BLaER1 treated with 17β-estradiol and CSF1 and Interleukin-3, amounts not matched to agents 10 nM and 100 nM (cell line): ENCODE measurements around the gene CYP27A1.

ENCODE experiments used
- H3K27ac ChIP-seq, 11 experiments: shearing (Covaris generic); formaldehyde crosslinking; 2 replicates each; pipeline ENCODE4 v1.8.1; 2022
- H3K27me3 ChIP-seq, 11 experiments: shearing (Covaris generic); formaldehyde crosslinking; 2 replicates each; pipeline ENCODE4 v1.8.1; 2022
- H3K36me3 ChIP-seq, 11 experiments: shearing (Covaris generic); formaldehyde crosslinking; 2 replicates each; pipeline ENCODE4 v1.8.1; 2022
- H3K4me1 ChIP-seq, 10 experiments: shearing (Covaris generic); formaldehyde crosslinking; 2 replicates each; pipeline ENCODE4 v1.8.1; 2022
- H3K4me2 ChIP-seq, 11 experiments: shearing (Covaris generic); formaldehyde crosslinking; 2 replicates each; pipeline ENCODE4 v1.8.1; 2022
- H3K4me3 ChIP-seq, 10 experiments: shearing (Covaris generic); formaldehyde crosslinking; 2 replicates each; pipeline ENCODE4 v1.8.1; 2022
- H3K9ac ChIP-seq, 11 experiments: shearing (Covaris generic); formaldehyde crosslinking; 2 replicates each; pipeline ENCODE4 v1.8.1; 2022
- H3K9me3 ChIP-seq, 11 experiments: shearing (Covaris generic); formaldehyde crosslinking; replicated peaks in 1 of 11; 2 replicates each; pipeline ENCODE4 v1.8.1; 2022
- H4K20me1 ChIP-seq, 11 experiments: shearing (Covaris generic); formaldehyde crosslinking; 2 replicates each; pipeline ENCODE4 v1.8.1; 2022
- Cebpa-rat ChIP-seq, 11 experiments: shearing (Covaris generic); IDR thresholded peaks; 2 replicates each; pipeline ENCODE4 v1.8.1; 2022

Gene CYP27A1

DNA sequence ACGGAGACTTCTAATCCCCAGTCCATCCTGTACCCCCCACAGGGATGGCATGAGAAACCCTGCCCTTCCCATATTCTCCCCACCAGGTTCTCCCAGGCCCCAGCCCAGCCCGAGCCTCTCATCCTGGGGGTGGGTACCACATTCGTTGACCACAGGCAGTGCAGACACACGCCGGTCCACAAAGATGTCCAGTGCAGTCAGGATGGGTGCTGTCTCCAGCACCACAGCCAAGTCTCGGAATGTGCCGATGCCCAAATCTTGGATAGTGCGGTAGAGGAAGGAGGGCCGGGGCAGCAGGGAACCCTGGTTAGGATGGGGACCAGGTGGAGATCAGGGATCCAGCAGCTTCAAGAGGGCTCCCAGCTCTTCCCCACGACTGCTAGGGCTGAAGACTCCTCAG, 44.8 kb downstream of the CYP27A1 start:
- Histone ChIP-seq H3K9me3 (no peaks in the 10 kb centered on the region), H4K20me1 (peaks cover 0 to 14% (median 0%) of the 10 kb centered on the region in 11 experiments; a peak in 2 of 22 replicates), H3K36me3 (no peaks in the 10 kb centered on the region), H3K4me3 (no peak overlapping the region), H3K27ac (no peak overlapping the region), H3K9ac (no peak overlapping the region), H3K4me1 (peaks cover 0 to 34% (median 0%) of the 10 kb centered on the region in 10 experiments; a peak in 4 of 20 replicates), H3K4me2 (0 out of 22 replicates have a peak overlapping the region, but pooled peaks of 1 of the 11 experiments have one; percentile 56), H3K27me3 (peaks cover 0 to 8% (median 0%) of the 10 kb centered on the region in 11 experiments; a peak in 4 of 22 replicates)
- TF ChIP-seq Cebpa-rat (IDR thresholded peaks at IDR 0.05): no peak

DNA sequence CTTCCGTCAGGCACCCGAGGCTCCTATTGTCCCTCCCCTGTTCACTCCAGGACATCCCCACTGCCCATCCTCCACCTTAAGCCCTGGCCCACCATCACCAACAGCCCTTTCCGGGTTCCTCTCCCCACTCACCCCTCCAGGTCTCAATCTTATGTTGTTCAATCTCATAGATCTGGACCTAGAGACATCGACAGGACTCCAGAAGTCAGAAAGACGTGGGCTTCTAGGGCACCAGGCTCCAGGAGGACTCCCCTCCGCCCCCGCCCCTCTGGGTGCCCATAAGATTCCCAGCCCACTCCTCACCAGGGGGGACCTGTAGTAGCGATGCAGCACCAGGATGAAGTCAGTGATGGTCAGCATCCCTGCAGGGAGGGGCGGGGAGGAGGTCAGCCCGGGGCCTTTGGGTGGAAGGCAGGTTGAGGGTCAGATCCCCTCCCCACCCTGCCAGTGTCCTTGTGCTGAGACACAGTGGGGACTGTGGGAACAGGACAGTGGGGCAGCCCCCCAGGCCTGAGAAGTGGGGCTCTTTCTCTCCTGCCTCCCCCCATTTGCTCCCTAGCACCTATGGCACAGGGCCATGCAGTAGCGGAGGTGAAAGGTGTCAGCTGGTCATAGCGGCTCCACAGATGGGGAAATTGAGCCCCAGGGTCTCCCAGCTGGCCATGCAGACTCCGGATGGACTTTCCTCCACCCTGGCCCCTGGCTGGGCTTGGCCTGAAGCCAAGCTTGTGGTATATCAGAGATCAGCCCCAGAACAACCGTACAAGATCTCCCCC, 45.9 kb downstream of the CYP27A1 start:
- 0 out of 22 replicates have a peak, but pooled peaks cover 0 to under 1% (median 0%) of the 10 kb centered on the region in 11 experiments for H3K27me3 ChIP-seq

DNA sequence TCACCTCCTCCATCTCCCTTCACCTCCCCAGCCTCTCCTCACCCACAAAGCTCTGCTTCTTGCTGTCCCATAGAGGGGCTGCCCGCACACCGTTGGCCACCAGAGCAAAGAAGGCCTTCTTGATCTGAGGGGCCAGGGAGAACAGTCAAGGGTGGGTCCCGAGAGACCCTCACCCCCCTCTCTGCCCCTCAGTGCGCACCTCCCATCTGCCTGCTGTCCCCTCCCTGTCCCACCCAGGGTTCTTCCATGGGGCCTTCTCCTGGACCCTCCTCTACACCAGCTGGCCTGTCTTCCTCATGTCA, 46.5 kb downstream of the CYP27A1 start:
- H3K9ac ChIP-seq: no peak overlapping the region
- H4K20me1 ChIP-seq: peaks cover 0 to 10% (median 0%) of the 10 kb centered on the region in 11 experiments; a peak in 2 of 22 replicates
- H3K4me1 ChIP-seq: peaks cover 0 to 26% (median 0%) of the 10 kb centered on the region in 10 experiments; a peak in 4 of 20 replicates
- no peak overlapping the region for H3K4me3 ChIP-seq
- H3K4me2 ChIP-seq: no peak overlapping the region
- H3K27ac ChIP-seq: no peak overlapping the region
- no peaks in the 10 kb centered on the region for H3K9me3 ChIP-seq
- no peak for TF ChIP-seq Cebpa-rat (IDR thresholded peaks at IDR 0.05)
- peaks cover 0 to 6% (median 0%) of the 10 kb centered on the region in 11 experiments; a peak in 1 of 22 replicates for H3K27me3 ChIP-seq
- no peaks in the 10 kb centered on the region for H3K36me3 ChIP-seq

More for the DNA sequence above, 45.9 kb downstream of the CYP27A1 start:
- no peaks in the 10 kb centered on the region for H3K36me3 ChIP-seq
- no peak overlapping the region for H3K4me2 ChIP-seq
- H3K9ac ChIP-seq: no peak overlapping the region
- H3K9me3 ChIP-seq: no peaks in the 10 kb centered on the region
- H4K20me1 ChIP-seq: peaks cover 0 to 10% (median 0%) of the 10 kb centered on the region in 11 experiments; a peak in 2 of 22 replicates
- no peak for TF ChIP-seq Cebpa-rat (IDR thresholded peaks at IDR 0.05)
- H3K4me3 ChIP-seq: no peak overlapping the region
- H3K27ac ChIP-seq: no peak overlapping the region
- peaks cover 0 to 24% (median 0%) of the 10 kb centered on the region in 10 experiments; a peak in 4 of 20 replicates for H3K4me1 ChIP-seq

DNA sequence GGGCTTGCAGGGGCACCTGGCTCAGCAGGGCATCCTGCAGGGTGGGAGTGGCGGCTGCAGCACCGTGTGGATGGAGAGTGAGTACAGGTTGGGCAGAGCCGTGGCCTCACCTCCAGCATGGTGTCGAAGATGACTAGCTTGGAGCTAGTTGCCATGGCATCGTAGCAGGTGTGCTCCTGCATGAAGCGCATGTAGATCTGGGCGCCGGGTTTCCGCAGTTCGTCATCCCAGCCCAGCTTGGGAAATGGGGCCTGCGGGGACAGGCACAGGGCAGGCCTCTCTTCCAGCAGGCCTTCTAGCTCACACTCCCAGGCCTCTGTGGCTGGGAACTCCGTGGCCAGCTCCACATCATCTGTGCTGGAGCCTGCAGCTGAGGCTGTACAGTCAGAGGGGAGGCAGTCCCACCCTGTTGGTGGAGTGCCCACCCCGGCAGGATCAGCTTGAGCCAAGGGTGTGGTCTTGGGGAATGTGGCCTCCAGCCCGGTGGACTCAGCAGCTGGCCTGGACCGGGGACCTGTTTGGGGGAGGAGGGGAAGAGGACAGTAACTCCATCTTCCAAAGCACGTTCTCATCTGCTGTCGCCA, 48.0 kb downstream of the CYP27A1 start:
- Histone ChIP-seq H3K4me2 (no peak overlapping the region), H3K9ac (no peak overlapping the region), H3K9me3 (no peaks in the 10 kb centered on the region), H3K36me3 (no peaks in the 10 kb centered on the region), H3K4me1 (peaks cover 0 to 23% (median 0%) of the 10 kb centered on the region in 10 experiments; a peak in 4 of 20 replicates), H3K27me3 (peaks cover 0 to 7% (median 0%) of the 10 kb centered on the region in 11 experiments; a peak in 2 of 22 replicates), H4K20me1 (peaks cover 0 to 10% (median 0%) of the 10 kb centered on the region in 11 experiments; a peak in 2 of 22 replicates), H3K4me3 (no peak overlapping the region), H3K27ac (no peak overlapping the region)
- TF ChIP-seq Cebpa-rat (IDR thresholded peaks at IDR 0.05): no peak

DNA sequence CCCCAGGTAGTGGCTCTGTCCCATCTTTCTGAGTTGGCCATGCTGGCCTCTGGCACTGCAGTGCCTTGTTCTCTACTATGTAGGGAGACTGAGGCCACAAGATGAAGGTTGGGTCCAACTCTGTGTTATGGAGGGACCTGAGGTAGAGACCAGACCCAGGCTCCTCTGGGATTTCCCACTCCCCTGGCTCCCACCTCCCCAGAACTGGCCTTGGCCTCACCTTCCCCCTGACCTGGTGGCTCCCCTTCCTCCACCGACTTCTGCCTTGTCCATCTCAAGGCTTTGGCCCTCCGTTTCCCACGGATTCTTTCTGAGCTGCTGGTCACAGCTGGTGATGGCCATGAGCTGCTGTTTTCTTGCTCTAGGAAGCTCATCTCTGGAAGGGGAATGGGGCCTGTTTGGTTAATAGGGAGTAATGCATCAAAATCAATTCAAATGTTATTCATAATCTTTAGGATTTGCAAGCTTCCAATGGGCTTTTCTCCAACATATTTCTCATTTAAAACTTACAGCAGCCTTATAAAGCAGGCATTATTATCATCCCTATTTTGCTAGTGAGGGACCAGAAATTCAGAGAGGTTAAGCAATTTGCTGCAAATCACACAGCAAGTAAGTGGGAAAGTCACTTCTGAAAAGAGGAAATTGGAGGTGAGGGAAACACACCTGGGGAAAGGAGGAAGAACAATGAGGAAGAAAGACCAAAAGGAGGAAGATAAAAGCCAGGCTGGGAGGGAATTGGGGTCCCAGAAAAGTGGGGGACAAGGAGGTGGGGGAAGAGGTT, 48.8 kb downstream of the CYP27A1 start:
- no peak for TF ChIP-seq Cebpa-rat (IDR thresholded peaks at IDR 0.05)
- no peak overlapping the region for H3K27ac ChIP-seq
- no peak overlapping the region for H3K9ac ChIP-seq
- no peaks in the 10 kb centered on the region for H3K9me3 ChIP-seq
- no peak overlapping the region for H3K4me2 ChIP-seq
- H3K36me3 ChIP-seq: no peaks in the 10 kb centered on the region
- peaks cover 0 to 16% (median 0%) of the 10 kb centered on the region in 10 experiments; a peak in 4 of 20 replicates for H3K4me1 ChIP-seq
- no peak overlapping the region for H3K4me3 ChIP-seq
- peaks cover 0 to 7% (median 0%) of the 10 kb centered on the region in 11 experiments; a peak in 2 of 22 replicates for H3K27me3 ChIP-seq
- H4K20me1 ChIP-seq: peaks cover 0 to 10% (median 0%) of the 10 kb centered on the region in 11 experiments; a peak in 2 of 22 replicates

DNA sequence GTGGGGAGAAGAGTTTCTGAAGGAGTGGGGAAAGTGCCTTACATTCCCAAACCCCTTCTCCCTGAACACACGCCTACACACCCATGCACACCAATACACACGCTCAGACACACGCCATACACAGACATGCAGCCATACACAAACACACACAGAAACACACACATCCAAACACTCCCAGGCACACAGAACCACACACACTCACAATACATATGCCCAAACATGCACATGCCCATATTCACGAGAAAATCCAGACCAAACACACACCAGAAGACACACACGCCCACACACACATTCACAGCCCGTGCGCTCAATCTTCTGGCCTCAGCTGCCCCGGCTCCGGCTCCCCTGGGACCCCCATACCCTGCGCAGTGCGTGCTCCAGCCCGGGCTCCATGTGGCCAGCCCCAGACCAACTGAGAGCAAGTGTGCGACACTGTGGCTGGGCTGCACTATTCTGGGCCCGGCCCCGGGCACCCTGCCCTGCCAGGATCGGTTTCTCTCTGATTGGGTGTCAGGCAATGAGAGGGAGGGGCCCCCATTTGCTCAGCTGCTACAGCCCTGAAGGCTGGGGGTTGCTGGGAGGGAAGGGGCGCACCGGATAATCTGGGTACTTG, 49.5 kb downstream of the CYP27A1 start, which contains the start of gene PRKAG3:
Gene PRKAG3, minus strand, starts transcription at position 426 of the 613 bp plus-strand sequence.
- no peak for TF ChIP-seq Cebpa-rat (IDR thresholded peaks at IDR 0.05)
- peaks cover 0 to 10% (median 0%) of the 10 kb centered on the region in 11 experiments; a peak in 2 of 22 replicates for H4K20me1 ChIP-seq
- peaks cover 0 to 9% (median 0%) of the 10 kb centered on the region in 10 experiments; a peak in 4 of 20 replicates for H3K4me1 ChIP-seq
- no peaks in the 10 kb centered on the region for H3K36me3 ChIP-seq
- H3K9me3 ChIP-seq: no peaks in the 10 kb centered on the region
- H3K27ac ChIP-seq: no peak within 1 kb of the TSS
- no peak within 1 kb of the TSS for H3K4me3 ChIP-seq
- H3K9ac ChIP-seq: no peak within 1 kb of the TSS
- peaks cover 0 to 7% (median 0%) of the 10 kb centered on the region in 11 experiments; a peak in 2 of 22 replicates for H3K27me3 ChIP-seq
- H3K4me2 ChIP-seq: peak within 1 kb of the TSS in 1 of 11 experiments; percentile 23; a peak in 1 of 22 replicates

DNA sequence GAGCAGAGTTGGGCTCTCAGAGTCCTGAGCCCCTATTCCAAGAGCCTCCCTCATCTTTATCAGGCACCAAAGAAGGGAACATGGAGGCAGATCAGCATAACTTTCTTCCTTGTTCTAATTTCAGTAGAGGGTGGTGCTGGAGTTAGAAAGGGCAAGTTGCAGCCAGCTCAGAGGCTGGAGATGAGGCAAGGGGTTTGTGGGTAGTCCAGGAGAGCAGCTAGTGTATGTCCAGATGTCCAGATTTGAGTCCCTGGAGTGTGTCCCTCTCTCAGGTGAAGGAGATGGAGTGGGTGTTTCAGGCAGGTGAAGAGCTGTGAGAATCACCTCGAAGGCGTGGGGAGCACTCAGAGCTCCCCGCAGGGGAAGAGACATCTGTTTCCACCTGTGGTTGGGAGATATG, 50.1 kb downstream of the CYP27A1 start:
- Histone ChIP-seq H3K27me3 (peaks cover 0 to 7% (median 0%) of the 10 kb centered on the region in 11 experiments; a peak in 2 of 22 replicates), H3K9ac (no peak overlapping the region)

DNA sequence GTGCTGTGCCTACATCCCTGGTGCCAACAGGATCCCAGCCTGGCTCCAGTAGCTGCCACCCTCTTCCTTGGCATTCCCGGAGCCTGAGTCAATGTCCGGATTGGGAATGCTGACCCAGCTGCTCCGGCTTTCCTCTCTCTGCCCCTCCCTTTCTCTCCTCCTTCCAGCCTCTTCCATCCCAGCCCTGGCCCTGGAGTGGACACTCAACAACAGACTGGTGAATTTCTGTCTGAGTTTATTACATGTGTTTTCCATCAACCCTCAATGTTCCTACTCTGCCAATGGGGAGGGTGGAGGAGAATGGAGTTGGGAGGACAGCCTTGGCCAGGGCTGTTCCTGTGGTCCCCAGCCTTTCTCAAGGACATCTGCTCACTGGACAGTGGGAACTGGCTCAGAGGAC, 50.6 kb downstream of the CYP27A1 start:
- H3K36me3 ChIP-seq: no peaks in the 10 kb centered on the region
- H3K27ac ChIP-seq: no peak overlapping the region
- no peak overlapping the region for H3K4me3 ChIP-seq
- H3K4me1 ChIP-seq: 0 out of 20 replicates have a peak, but pooled peaks cover 0 to 8% (median 0%) of the 10 kb centered on the region in 10 experiments
- H3K27me3 ChIP-seq: peaks cover 0 to 7% (median 0%) of the 10 kb centered on the region in 11 experiments; a peak in 2 of 22 replicates
- no peak for TF ChIP-seq Cebpa-rat (IDR thresholded peaks at IDR 0.05)
- H3K9me3 ChIP-seq: peaks cover 4 to 8% (median 6%) of the 10 kb centered on the region in 11 experiments; a peak in 18 of 22 replicates
- peak overlapping the region in 1 of 11 experiments; percentile 23; a peak in 1 of 22 replicates for H3K4me2 ChIP-seq
- H3K9ac ChIP-seq: no peak overlapping the region
- H4K20me1 ChIP-seq: peaks cover 0 to 10% (median 0%) of the 10 kb centered on the region in 11 experiments; a peak in 2 of 22 replicates

More for the DNA sequence above, 50.1 kb downstream of the CYP27A1 start:
- no peak overlapping the region for H3K4me3 ChIP-seq
- no peaks in the 10 kb centered on the region for H3K36me3 ChIP-seq
- no peak overlapping the region; a peak in 1 of 22 replicates for H3K4me2 ChIP-seq
- H4K20me1 ChIP-seq: peaks cover 0 to 10% (median 0%) of the 10 kb centered on the region in 11 experiments; a peak in 2 of 22 replicates
- TF ChIP-seq Cebpa-rat (IDR thresholded peaks at IDR 0.05): no peak
- 0 out of 20 replicates have a peak, but pooled peaks cover 0 to 8% (median 0%) of the 10 kb centered on the region in 10 experiments for H3K4me1 ChIP-seq
- H3K9me3 ChIP-seq: peaks cover 0 to 3% (median 2%) of the 10 kb centered on the region in 11 experiments; a peak in 14 of 22 replicates
- no peak overlapping the region for H3K27ac ChIP-seq
